Stomach (tissue), 9 donors: ENCODE results near the gene NTN1. TPM values are rescaled to one million over a fixed set of nuclear protein-coding genes. Genes with fewer than 3 reads are reported as not detected.
A peak's percentile ranks its signal among the peaks of the same experiment; 100 is the strongest.

Experiments
- DNase-seq, 2 donors: peaks; one replicate each; pipeline versions ENCODE4 v3.0.0 to v3.0.0-alpha.2; 2013 to 2019
- H3K27ac ChIP-seq, 5 donors: fragments of 200-600 bp in 4 of 5; sonication (generic) in 4 of 5; one replicate each; pipeline ENCODE4 v1.5.1; 2013 to 2019; ENCODE audit warnings: mild to moderate bottlenecking in 1 of 5, moderate library complexity in 1 of 5
- H3K27me3 ChIP-seq, 3 donors: fragments of 200-600 bp; sonication (generic); one replicate each; pipeline ENCODE4 v1.5.1; 2017 to 2019; ENCODE audit warnings: mixed run types in 1 of 3
- H3K36me3 ChIP-seq, 4 donors: fragments of 200-600 bp; sonication (generic); 1 replicate in 3 of 4; 2 replicates in 1 of 4; pipeline ENCODE4 v1.5.1; 2016 to 2019
- H3K4me1 ChIP-seq, 4 donors: fragments of 200-600 bp; sonication (generic); one replicate each; pipeline ENCODE4 v1.5.1; 2016 to 2019
- H3K4me3 ChIP-seq, 4 donors: fragments of 200-600 bp; sonication (generic) in 3 of 4; one replicate each; pipeline ENCODE4 v1.5.1; 2016 to 2019; ENCODE audit warnings: mild to moderate bottlenecking in 1 of 4
- H3K9me3 ChIP-seq, 4 donors: fragments of 200-600 bp; sonication (generic); one replicate each; pipeline ENCODE4 v1.5.1; 2016 to 2019
- EP300 ChIP-seq: sonication (generic); formaldehyde crosslinking; IDR thresholded peaks from one replicate; pipeline ENCODE4 v1.6.1; 2017; ENCODE audit warnings: antibody characterized with exemption
- POLR2A ChIP-seq, 4 donors: fragments of 450-650 bp; IDR thresholded peaks; one replicate each; pipeline ENCODE4 v1.6.1; 2016; ENCODE audit warnings: antibody characterized with exemption in 4 of 4, control low read depth in 2 of 4, mild to moderate bottlenecking in 1 of 4, moderate library complexity in 1 of 4
- POLR2AphosphoS5 ChIP-seq, 3 donors: sonication (generic); formaldehyde crosslinking; IDR thresholded peaks; one replicate each; pipeline ENCODE4 v1.6.1; 2016; ENCODE audit warnings: antibody characterized with exemption in 3 of 3
- WGBS, 5 donors: extraction: QIAGEN DNeasy Blood & Tissue Kit in 3 of 5; methylation state at CpG; one replicate each; pipeline versions ENCODE4 v1.1.5 to v1.1.7; 2013 to 2018; 5-methylcytosine and 5-hydroxymethylcytosine counted together
- intact Hi-C: fragments of 100-400 bp; cut with DNase I; formaldehyde crosslinking; loops from one replicate; pipeline ENCODE4 v1.15.1; 2023; ENCODE audit warnings: low total_unique reads
- polyA plus RNA-seq, 3 donors: library from polyadenylated mRNA; stranded (reverse); fragments of 200-250 nt; gene quantifications; one replicate each; pipeline ENCODE4 v1.2.3, GENCODE V29; 2013
- total RNA-seq, 5 donors: library from RNA; depleted of rRNA; stranded (reverse); fragments of >200 nt; gene quantifications; one replicate each; pipeline versions ENCODE4 v1.1.0 to v1.2.3, GENCODE V29; 2014 to 2016
- TF ChIP-seq, protein P1 (sequence below), 7 experiments: fragments of 450-650 bp in 4 of 7; fragments of 200-600 bp in 3 of 7; sonication (generic) in 3 of 7; IDR thresholded peaks; one replicate each; pipeline ENCODE4 v1.5.1; 2016 to 2019; ENCODE audit warnings: antibody characterized with exemption in 7 of 7, control low read depth in 2 of 7, mild to moderate bottlenecking in 1 of 7
- donor health status: healthy with polysubstance abuse.
- donor health status: Bipolar disorder and iron deficiency.
- donor health status: healthy.

The NTN1 gene
- total and polyA plus RNA-seq, 8 donors: 2.9 to 56.2 (median 9.0) TPM

DNA sequence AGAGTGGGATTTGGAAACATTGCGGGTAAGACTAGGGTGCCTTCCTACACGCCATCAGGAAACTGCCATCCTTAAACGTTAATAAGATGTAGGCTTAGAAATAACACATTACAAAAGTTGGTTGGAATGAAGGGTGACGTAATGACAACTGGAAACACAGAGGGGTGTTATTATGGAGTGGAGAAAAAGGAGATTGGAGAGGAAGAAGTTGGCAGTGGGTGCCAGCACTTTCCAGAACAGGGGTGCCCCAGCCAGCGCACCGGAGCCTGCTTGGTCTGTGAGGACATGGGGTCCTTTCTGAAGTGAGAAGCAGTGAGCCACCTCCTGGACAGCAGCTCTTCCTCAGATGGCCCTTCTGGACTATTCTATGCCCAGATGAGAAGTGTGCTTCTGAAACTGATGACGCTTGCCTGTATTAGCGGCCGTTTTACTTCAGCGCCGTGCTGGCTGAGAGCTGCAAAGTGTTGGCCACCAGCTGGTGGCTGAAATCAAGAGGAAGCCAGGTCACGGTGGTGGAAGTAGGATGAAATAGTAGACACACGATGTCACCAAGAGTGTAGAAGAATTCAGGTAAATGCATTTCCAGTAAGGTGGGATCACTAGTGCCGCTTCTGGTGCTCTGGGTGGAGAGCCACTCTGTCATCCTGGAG, 244.8 kb downstream of the NTN1 start:
- Histone ChIP-seq H3K27ac (peak overlapping the region in 3 of 5 donors; percentile 20 to 61 (median 57)), H3K27me3 (no peaks in the 10 kb centered on the region), H3K4me3 (no peak overlapping the region), H3K4me1 (peaks cover under 1 to 19% (median 10%) of the 10 kb centered on the region in 4 donors), H3K9me3 (peaks cover 0 to 8% (median 3%) of the 10 kb centered on the region in 4 donors), H3K36me3 (no peaks in the 10 kb centered on the region)
- intact Hi-C loops: no loop called here
- WGBS, 5 donors: 86 to 94% (median 93%) methylated on average over 14 of the region's 14 CpGs
- no peak for TF ChIP-seq POLR2A (IDR thresholded peaks at IDR 0.05)
- no peak for TF ChIP-seq POLR2AphosphoS5 (IDR thresholded peaks at IDR 0.05)
- TF ChIP-seq EP300: no peak
- TF ChIP-seq, protein P1, sequence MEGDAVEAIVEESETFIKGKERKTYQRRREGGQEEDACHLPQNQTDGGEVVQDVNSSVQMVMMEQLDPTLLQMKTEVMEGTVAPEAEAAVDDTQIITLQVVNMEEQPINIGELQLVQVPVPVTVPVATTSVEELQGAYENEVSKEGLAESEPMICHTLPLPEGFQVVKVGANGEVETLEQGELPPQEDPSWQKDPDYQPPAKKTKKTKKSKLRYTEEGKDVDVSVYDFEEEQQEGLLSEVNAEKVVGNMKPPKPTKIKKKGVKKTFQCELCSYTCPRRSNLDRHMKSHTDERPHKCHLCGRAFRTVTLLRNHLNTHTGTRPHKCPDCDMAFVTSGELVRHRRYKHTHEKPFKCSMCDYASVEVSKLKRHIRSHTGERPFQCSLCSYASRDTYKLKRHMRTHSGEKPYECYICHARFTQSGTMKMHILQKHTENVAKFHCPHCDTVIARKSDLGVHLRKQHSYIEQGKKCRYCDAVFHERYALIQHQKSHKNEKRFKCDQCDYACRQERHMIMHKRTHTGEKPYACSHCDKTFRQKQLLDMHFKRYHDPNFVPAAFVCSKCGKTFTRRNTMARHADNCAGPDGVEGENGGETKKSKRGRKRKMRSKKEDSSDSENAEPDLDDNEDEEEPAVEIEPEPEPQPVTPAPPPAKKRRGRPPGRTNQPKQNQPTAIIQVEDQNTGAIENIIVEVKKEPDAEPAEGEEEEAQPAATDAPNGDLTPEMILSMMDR (IDR thresholded peaks at IDR 0.05): no peak
- no peak for DNase-seq

DNA sequence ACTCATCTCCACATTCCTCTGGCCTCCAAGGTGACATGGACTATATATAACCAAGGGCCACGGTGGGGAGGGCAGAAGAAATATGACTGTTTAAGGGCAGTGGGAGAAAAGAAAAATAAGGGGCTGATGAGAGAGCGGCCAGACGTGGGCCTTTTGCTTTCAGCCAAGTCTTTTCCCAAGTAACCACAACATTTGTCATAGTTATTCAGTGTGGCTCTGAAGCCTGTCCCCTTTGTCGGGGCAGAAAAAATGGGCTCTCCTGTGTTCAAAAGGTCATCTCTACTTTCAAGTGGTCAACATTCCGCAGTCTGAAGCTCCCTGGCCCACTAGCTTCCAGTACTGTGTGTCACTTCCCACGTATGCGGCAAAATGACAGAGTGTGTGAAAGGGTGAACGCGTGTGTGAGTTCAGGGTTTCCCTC, 245.4 kb downstream of the NTN1 start:
- 81 to 94% (median 90%) methylated on average over 9 of the region's 9 CpGs for WGBS, 5 donors
- Histone ChIP-seq H3K4me3 (no peak overlapping the region), H3K4me1 (peaks cover 0 to 14% (median 6%) of the 10 kb centered on the region in 4 donors), H3K27ac (peak overlapping the region in 3 of 5 donors; percentile 20 to 61 (median 57)), H3K9me3 (peaks cover 0 to 8% (median 3%) of the 10 kb centered on the region in 4 donors), H3K27me3 (no peaks in the 10 kb centered on the region), H3K36me3 (no peaks in the 10 kb centered on the region)
- TF ChIP-seq POLR2A (IDR thresholded peaks at IDR 0.05): no peak
- TF ChIP-seq, protein P1 (IDR thresholded peaks at IDR 0.05): no peak
- TF ChIP-seq POLR2AphosphoS5 (IDR thresholded peaks at IDR 0.05): no peak
- no peak for TF ChIP-seq EP300
- no peak for DNase-seq
- intact Hi-C loops: no loop called here

DNA sequence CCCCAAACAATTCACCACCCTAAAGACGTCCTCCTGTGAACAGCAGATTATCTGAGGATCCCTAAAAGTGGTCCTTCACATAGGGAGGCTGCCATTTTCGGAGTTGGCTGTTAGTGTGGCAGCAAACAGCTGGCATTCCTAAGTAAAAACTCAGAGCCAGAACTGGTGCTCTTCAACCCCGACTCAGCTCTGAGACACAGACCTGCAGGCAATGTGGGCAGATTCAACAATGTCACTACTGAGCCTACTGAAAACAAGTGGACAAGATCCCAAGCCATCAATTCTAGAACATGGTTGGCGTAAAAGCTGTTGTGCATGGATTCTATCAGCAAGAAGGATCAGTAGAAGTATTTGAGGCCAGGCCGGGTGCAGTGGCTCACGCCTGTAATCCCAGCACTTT, 247.2 kb downstream of the NTN1 start:
- 82 to 95% (median 93%) methylated on average over 6 of the region's 6 CpGs for WGBS, 5 donors
- Histone ChIP-seq H3K36me3 (no peaks in the 10 kb centered on the region), H3K27me3 (no peaks in the 10 kb centered on the region), H3K4me1 (peaks cover 0 to 20% (median 7%) of the 10 kb centered on the region in 4 donors), H3K9me3 (peaks cover 0 to 8% (median 3%) of the 10 kb centered on the region in 4 donors), H3K4me3 (no peak overlapping the region), H3K27ac (peak overlapping the region in 1 of 5 donors; percentile 58)
- intact Hi-C loops: no loop called here
- no peak for DNase-seq
- TF ChIP-seq, protein P1 (IDR thresholded peaks at IDR 0.05): no peak

DNA sequence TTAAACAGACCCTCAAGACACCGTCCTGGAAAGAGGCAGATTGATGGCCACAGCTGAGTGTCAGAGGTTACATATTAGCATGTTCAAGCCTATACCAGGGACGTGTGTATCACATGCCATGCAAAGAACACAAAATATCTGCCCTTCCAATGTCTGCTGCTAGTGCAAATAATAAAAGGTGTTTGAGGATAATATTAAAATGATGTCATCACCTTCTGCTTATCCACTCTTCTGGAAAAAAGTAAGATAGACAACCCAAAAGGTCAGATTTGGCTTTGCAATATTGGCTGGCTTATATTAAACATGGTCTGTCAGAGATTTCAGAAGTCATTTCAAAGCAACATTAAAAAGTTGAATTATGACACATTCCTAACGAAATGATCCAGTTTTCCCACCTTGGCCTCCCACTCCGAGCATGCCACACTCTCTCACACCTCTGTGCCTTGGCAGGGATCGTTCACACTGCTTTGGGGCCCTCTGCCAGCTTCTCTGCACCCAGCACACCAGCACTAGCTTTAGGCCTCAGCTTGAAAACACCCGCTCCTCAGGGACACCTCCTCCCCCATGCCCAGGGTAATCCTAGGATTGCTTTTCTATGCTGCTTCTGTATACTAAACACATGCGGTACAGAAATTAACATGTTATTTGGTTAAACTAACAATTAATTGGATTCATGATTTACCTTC, 248.2 kb downstream of the NTN1 start:
- 69 to 87% (median 76%) methylated on average over 7 of the region's 7 CpGs for WGBS, 5 donors
- H3K9me3 ChIP-seq: peaks cover 0 to under 1% (median 0%) of the 10 kb centered on the region in 4 donors
- no peaks in the 10 kb centered on the region for H3K36me3 ChIP-seq
- H3K27ac ChIP-seq: peak overlapping the region in 2 of 5 donors; percentile 17 to 27
- no peak for DNase-seq
- H3K4me1 ChIP-seq: peaks cover 0 to 27% (median 10%) of the 10 kb centered on the region in 4 donors
- no peaks in the 10 kb centered on the region for H3K27me3 ChIP-seq
- intact Hi-C loops: no loop called here
- TF ChIP-seq, protein P1 (IDR thresholded peaks at IDR 0.05): no peak
- TF ChIP-seq EP300 (no peak), POLR2AphosphoS5 (IDR thresholded peaks at IDR 0.05) (no peak), POLR2A (IDR thresholded peaks at IDR 0.05) (no peak)
- H3K4me3 ChIP-seq: no peak overlapping the region
